HG02870 (cell line): Measurements from ENCODE around the gene SEMA3F.

Experiments used
- ATAC-seq: cut with Tn5 transposase; IDR thresholded peaks from one replicate; pipeline ENCODE4 v1.9.1; 2021; ENCODE audit warnings: mild to moderate bottlenecking, moderate library complexity; ENCODE audit not compliant: unreplicated experiment

Gene SEMA3F

DNA sequence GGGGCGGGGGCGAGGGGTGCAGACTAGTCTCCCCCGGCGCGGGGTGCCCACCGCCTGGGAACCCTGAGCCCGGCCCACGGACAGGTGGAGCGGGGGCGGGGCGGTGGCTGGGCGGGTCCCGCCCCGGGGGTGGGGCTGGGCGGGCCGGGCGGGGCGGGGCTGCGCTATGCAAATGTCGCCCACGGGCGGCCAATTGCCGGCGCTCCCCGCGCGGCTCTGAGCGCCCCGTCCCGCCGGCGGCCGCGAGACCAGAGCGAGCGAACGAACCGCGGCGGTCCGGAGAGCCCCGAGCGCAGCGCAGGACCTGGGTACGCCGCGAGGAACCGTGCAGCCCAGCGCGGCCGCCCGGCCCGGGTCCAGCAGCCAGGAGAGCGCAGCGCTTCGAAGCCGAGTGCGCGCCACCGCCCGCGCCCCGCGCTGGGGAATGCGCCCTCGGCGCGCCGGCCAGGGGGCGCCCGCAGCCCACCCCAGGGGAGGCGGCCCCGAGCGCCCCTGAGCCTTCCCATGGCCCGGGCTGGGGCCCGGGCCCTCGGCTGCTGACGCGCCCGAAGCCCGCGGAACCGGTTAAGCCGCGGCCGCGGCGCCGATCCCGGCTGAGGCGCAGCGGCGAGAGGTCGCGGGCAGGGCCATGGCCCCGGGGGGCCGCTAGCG, at the start of gene SEMA3F:
Gene SEMA3F, plus strand, starts transcription at position 485 of the 651 bp plus-strand sequence. CDS start 4,299 bp downstream, outside the sequence.
- ATAC-seq: peak; percentile 67

GRCh38 chr3:50111757-50112156, 43.4 kb upstream of the SEMA3F start:
- no peak for ATAC-seq

DNA sequence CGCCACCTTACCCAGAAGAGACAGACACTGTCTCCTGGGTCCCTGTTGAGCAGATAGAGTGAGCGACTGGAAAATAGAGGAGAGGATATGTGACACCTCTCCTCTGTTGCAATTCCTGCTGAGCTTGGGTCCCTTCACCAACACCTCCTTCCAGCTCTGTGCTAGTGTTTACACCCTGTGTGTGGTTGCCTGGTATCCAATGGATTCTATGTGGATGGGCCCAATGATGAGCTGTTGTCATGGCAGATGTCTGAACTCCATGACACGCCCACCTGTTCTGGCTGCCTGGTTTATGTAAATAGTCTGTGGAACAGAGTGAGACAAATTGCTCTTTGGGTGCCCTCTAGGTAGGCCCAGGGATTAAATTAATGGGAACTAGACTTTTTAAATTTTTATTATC, 42.7 kb upstream of the SEMA3F start:
- no peak for ATAC-seq

- ATAC-seq: no peak
Observed at GRCh38 chr3:50117120-50117519, 38.0 kb upstream of the SEMA3F start.

DNA sequence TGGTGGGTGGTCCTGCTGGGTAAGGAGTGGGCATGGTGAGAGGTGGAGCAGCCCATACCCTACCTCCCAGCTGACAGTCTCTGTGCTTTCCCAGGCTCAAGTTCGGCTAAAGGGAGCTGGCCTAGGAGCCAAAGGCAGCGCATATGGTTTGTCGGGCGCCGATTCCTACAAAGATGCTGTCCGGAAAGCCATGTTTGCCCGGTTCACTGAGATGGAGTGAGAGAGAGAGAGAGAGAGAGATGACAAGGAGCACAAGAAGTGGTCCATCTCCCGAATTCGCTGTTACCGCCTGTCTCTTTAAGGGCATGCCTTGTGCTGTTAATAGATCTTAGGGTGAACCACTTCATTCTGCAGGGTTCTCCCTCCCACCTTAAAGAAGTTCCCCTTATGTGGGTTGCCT, 36.9 kb upstream of the SEMA3F start:
- ATAC-seq: no peak

GRCh38 chr3:50119786-50120185, 35.3 kb upstream of the SEMA3F start:
- no peak for ATAC-seq

DNA sequence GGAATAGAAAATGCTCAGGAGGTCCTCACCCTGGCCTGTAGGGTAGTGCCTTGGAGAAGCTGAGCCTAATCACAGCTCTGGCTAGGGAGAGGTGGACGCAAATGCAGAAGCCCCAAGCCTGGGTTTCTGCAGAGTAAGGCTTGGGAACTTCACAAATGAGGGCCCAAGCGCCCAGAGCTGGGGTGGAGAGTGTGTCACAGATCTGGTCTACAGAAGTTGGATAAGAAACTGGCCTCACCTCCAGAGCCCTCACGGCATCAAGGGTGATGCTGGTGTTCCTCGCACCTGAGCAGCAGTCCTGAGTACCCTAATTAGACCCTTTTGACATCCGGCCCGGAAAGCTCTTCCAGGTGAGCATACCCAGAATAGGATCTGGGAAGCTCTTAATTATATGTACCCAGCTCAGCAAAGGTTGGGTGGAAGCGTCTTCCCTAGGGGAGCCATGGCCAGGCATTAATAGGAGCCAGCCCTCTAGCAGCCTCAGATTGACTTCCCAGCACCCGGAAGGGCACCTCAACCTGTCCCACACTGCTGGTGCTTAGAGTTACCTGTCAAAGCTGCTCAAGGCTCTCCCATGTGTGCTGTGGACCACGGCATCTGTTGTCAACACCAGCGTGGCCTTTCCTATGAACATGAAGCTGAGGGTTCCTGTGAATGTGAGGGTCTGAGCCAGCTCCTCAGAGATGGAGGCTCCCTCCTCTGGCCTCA, 34.6 kb upstream of the SEMA3F start:
- no peak for ATAC-seq

GRCh38 chr3:50121072-50122032, 33.8 kb upstream of the SEMA3F start:
- no peak for ATAC-seq

DNA sequence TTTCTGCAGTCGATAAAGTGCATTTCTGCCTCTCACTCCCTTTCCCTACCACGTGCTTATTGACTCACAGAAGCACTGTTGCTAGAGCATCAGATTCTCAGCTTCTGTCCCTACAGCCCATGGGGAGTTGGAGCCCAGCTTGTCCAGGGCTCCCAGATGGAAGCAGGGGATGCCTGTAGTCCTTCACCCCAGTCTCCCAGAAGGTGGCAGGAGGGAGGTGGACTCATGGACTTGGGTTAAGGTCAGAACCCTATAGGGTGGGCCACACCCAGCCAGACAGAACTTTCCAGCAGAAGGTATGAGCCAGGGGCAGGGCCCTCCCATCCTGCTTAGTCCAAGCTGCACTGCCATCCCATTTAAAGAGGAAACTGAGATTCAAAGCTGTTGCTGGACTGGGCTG, 33.1 kb upstream of the SEMA3F start:
- ATAC-seq: no peak

DNA sequence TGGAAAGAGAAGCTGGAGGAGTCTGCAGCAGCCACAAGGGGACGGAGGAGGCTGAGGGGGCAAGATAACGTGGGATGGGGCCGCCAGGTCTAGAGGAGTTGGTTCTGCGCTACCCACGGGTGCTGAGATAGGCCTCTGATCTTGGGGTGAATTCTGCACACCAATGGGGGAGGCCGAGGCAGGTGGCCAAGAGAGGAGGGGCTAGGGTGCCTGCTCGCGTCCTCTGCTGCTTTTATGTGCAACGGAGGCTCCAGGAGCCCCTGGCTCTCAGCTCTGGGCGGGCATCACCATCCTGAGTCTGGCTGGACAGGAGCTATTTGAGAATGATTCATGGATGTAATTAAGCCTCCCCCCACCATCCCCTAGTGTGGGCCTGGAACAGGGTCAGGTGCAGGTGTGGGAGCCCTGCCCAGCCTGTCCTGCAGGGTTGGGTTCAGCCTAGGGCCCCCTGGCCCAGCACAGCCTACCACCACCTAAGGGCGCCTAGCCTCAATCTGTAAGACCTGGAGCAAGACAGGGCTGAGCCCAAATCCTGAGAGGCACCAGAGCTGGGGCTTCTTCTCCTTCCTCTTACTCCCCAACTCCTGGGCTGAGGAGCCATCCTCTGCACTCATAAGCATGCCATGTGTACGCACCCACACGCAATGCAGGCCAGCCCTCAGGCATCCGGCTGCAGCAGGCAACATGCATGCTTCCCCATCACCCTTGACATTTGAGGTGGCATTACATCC, 32.3 kb upstream of the SEMA3F start:
- no peak for ATAC-seq

DNA sequence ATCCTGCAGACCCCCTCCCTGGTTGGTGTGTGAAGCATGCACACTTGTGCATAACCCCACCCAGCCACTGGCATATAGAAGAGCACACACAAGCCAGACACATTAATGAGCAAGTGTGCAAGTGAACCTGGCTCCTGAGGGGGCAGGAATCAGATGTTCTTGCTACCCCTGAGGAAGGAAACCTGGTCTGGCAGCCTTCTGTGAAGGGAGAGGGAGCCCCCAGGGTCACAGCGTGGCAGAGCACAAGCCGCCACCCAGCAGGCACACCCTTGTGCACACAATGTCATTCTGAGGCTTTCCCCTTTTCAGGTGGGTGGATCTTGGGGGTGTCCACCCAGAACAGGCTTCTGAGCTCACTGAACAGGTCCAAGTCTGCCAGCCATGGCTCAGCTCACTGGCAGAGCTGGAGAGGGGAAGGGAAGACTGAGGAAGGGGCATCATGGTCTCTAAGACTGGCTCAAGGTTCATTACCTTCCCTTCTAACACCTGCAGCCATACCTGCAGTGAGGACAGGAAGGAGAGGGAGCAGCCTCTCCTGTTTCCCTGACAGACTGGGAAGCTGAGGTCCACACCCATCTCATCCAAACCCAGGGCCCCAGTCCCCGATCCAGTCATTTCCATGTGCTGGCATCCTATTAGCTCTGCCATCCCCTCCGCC, 31.6 kb upstream of the SEMA3F start:
- ATAC-seq: no peak

GRCh38 chr3:50124052-50124799, 30.9 kb upstream of the SEMA3F start:
- no peak for ATAC-seq

DNA sequence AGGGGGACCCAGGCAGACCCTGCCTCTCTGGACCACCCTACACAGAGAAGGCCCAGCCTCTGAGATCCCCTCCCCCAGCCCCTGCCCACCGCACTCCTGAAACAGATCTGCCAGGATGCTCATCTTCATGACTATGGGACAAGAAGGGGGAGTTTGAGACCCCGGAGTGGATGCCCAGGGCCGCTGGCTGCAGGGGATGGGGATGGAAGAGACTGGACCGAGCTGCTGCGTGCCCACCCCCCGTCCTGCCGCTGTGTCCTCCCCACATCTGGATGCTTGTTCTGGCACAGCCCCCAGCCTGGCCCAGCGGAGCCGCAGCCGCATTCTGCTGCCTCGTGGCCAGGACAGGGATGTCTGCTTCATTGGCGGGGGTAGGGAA, 30.3 kb upstream of the SEMA3F start:
- no peak for ATAC-seq

DNA sequence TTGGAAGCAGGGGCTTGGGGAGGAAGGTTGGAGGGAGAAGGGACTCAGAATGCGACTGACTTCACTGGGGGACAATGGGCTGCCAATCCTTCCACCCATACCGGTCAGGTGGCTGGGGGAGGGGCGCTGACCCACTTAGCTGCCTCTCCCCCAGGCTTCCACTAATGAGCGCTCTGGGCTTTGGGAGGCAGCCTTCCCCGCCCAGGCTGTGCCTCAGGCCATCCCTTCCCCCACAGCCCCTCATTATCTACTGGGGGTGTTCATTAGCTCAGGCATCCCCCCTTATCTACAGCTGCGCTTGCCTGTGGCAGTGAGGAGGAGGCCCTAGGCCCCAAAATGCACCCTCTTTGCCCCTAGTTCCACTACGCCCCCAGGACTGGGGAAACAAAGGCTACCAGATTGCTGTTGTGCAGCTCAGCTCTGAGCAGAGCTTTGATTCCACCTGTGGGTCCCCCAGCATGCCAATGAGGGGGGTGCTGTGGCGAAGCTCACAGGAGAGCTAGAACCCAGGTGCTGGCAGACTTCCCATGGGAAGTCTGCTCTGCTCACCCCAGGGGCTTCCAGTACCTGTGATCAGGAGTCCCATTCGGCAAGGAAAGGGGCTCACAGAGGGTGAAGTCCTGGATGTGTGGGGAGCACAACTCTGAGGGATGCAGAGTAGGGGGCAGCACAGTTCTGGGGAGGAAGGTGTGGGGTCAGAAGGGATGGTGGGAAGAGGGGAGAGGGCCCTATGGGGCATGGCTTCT, 29.4 kb upstream of the SEMA3F start:
- ATAC-seq: no peak

GRCh38 chr3:50126287-50127211, 28.6 kb upstream of the SEMA3F start:
- no peak for ATAC-seq

DNA sequence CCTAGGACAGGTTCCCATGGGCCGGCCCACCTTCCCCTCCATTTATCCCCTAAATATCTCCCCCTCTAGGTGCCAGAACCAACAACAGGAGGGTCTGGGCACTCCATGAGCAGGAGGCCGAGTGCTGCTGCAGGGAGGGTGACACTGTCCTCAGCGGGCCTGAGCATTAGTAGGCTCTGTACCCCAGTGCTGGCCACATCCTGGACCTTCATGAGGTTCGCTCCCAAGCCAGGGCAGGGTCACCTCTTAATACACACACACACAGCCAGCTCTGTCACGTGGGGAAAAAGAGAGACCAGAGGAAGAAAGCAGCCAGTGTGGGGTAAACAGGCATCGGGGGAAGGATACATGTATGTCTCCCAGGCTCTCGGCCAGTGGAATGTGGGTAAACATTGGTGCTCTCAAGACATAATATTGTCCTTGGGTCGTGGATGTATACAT, 27.9 kb upstream of the SEMA3F start:
- ATAC-seq: no peak

DNA sequence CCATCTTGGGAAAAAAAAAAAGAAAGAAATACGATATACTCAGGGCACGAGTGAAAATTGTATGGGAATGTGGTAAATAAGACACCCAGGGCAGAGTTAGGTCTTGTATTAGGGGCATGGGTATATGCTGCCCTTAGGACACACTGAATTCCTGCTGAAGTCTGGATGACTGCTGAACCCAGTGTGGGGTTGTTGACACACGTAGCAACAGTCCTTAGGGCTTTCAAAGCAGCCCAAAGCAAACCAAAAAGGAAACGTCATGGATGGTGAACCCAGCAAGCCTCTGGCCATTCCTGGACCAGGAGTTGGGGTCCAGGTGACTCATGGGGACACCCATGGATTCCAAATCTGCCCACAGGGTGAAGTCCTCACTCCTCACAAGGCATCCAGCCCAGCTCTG, 27.1 kb upstream of the SEMA3F start:
- no peak for ATAC-seq

- ATAC-seq: no peak
Observed at GRCh38 chr3:50130436-50130835, 24.7 kb upstream of the SEMA3F start.
